ENCODE data around the gene DAGLA. TPM values are rescaled to one million over a fixed set of nuclear protein-coding genes. Genes with fewer than 3 reads are reported as not detected.

DAGLA gene
- total RNA-seq, 3 donors from 2014 or later, result 2.4 to 4.5 (median 3.3) TPM

DNA sequence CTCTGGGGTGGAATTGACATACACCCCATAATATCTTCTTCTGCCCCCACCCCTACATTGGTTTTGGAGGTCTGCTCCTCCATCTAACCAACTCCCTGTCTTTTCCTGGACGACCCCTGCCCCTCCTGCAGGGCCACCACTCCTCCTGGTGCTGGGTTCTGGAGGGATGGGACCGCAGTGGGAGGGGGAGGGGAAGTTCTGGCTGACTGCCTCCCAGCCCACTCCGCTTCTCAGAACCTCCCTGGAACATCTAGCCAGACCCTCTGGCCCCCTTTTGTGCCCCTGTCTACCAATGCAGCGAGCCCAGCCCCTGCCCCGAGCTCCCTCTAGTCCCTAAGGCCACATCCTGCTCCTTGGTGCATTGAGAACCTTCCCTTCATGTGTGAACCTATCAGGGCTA, 73.5 kb downstream of the DAGLA start:
- Histone ChIP-seq H3K36me3 (no peaks in the 10 kb centered on the region), H3K9me3 (no peaks in the 10 kb centered on the region), H3K27me3 (no peaks in the 10 kb centered on the region), H3K4me3 (no peak overlapping the region), H3K27ac (no peak overlapping the region), H3K4me1 (no peaks in the 10 kb centered on the region)
- intact Hi-C loops (cut with DNase I; ENCODE audit: low total_unique reads), result no loop called here
- TF ChIP-seq POLR2AphosphoS5 (IDR thresholded peaks at IDR 0.05) (no peak), POLR2A (IDR thresholded peaks at IDR 0.05) (no peak)
- TF ChIP-seq, protein P1, sequence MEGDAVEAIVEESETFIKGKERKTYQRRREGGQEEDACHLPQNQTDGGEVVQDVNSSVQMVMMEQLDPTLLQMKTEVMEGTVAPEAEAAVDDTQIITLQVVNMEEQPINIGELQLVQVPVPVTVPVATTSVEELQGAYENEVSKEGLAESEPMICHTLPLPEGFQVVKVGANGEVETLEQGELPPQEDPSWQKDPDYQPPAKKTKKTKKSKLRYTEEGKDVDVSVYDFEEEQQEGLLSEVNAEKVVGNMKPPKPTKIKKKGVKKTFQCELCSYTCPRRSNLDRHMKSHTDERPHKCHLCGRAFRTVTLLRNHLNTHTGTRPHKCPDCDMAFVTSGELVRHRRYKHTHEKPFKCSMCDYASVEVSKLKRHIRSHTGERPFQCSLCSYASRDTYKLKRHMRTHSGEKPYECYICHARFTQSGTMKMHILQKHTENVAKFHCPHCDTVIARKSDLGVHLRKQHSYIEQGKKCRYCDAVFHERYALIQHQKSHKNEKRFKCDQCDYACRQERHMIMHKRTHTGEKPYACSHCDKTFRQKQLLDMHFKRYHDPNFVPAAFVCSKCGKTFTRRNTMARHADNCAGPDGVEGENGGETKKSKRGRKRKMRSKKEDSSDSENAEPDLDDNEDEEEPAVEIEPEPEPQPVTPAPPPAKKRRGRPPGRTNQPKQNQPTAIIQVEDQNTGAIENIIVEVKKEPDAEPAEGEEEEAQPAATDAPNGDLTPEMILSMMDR (IDR thresholded peaks at IDR 0.05), result no peak
- no peak for DNase-seq (ENCODE audit: low spot score in 2 of 2)

DNA sequence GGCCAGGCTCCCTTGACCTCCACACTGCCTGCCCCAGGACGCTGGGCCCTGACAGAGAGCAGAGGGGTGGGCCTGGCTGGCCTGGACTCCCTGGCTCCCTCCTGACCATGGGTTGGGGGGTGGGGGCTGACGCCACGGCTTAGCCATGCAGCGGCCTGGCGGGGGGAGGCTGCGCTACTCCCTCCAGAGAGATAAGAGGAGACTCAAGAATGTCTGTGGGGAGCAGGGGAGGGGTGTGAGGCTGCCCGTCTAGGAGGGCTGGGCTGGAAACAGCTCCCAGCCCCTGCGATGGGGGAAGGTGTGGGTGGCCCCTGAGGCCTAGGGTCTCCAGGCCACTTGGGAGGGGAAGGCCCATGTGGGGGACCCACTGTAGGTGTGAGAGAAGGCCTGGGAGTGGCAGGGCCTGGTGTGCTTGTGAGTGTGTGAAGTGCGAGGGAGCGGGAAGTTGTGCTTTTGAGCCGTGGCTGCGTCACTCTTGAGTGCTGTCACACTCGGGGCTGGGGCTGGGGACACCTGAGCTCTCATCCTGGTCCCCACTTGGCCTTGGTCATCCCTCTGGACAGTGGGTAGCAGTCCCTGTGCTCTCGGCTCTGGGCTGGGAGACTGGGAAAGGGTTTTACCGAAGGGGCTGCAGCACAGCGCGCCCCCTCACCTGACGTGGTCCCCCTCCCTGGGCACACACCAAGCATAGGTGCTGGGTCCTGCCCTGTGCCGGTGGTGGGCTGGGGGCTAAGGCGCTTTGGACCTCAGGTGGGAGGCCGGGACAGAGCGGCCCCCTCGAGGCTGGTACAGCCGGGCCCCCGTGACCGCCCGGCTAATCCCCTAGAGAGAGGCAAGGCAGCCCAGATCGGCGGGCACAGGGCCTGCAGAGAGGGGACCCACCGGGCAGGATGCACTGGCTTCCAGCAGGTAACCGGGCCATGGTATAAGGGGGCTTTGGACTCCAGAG, 74.6 kb downstream of the DAGLA start:
- H3K36me3 ChIP-seq, result no peaks in the 10 kb centered on the region
- H3K27ac ChIP-seq, result no peak overlapping the region
- no peaks in the 10 kb centered on the region for H3K27me3 ChIP-seq
- H3K9me3 ChIP-seq, result no peaks in the 10 kb centered on the region
- no peak for DNase-seq (ENCODE audit: low spot score in 2 of 2)
- H3K4me3 ChIP-seq, result no peak overlapping the region
- intact Hi-C loops (cut with DNase I; ENCODE audit: low total_unique reads), result no loop called here
- TF ChIP-seq POLR2AphosphoS5 (IDR thresholded peaks at IDR 0.05), result no peak
- H3K4me1 ChIP-seq, result no peaks in the 10 kb centered on the region

DNA sequence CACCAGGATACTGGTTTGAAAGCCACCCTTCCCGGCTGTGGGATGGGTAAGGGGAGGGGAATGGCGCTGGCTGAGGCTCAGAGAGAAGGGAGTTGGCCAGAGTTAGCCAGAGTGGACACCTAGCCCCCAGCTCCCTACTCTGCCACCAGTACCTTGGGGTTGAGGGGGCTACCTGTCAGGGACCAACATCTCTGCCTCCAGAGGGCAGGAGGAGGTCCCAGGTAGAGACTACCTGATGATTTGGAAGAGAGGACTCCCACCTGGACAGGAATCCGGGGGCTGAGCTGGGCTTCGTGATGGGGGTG, 75.9 kb downstream of the DAGLA start:
- no peak overlapping the region for H3K27ac ChIP-seq
- no peaks in the 10 kb centered on the region for H3K4me1 ChIP-seq
- intact Hi-C loops (cut with DNase I; ENCODE audit: low total_unique reads), result no loop called here
- no peak for DNase-seq (ENCODE audit: low spot score in 2 of 2)
- H3K9me3 ChIP-seq, result no peaks in the 10 kb centered on the region
- TF ChIP-seq POLR2A (IDR thresholded peaks at IDR 0.05) (no peak), POLR2AphosphoS5 (IDR thresholded peaks at IDR 0.05) (no peak)
- TF ChIP-seq, protein P1 (IDR thresholded peaks at IDR 0.05), result no peak
- H3K27me3 ChIP-seq, result no peaks in the 10 kb centered on the region
- no peak overlapping the region for H3K4me3 ChIP-seq
- no peaks in the 10 kb centered on the region for H3K36me3 ChIP-seq

DNA sequence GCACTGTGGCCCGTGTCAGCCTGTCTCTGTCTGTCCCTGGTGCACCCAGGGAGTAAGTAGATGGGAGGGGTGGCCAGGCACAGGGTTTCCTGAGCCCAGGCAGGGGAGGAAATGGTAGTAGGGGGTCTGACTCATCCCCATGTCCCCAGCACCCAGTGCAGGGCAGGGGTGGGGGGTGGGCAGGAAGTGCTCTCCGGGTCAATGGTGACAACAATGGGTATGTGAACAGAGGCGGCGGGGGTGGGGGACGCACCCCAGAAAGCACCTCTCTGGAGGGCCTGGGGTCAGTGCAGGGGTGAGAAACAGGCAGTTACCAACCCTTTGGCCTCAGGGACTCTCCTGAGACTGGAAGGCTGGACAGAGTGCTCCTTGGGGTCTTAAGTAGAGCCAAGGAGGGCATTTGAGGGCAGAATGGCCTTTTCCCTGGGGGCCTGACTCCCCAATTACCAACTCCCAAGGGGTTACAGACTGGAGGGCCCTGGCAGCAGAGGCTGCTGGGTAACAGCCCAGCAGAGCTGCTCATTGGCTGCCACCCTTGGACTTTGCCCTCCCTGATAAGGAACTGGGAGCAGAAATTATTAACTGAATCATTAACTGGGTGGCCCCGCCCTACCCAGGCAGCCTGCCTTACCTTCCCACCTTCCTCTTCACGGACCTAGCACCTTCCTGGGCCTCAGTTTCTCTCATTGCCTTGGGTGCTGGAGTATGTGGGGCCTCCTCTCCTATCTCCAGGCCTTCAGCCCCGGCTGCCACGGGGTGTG, 76.4 kb downstream of the DAGLA start:
- no peak for DNase-seq (ENCODE audit: low spot score in 2 of 2)
- H3K27ac ChIP-seq, result no peak overlapping the region
- TF ChIP-seq POLR2AphosphoS5 (IDR thresholded peaks at IDR 0.05) (no peak), POLR2A (IDR thresholded peaks at IDR 0.05) (no peak)
- TF ChIP-seq, protein P1 (IDR thresholded peaks at IDR 0.05), result no peak
- H3K4me3 ChIP-seq, result no peak overlapping the region
- intact Hi-C loops (cut with DNase I; ENCODE audit: low total_unique reads), result no loop called here
- H3K27me3 ChIP-seq, result no peaks in the 10 kb centered on the region
- no peaks in the 10 kb centered on the region for H3K9me3 ChIP-seq
- no peaks in the 10 kb centered on the region for H3K36me3 ChIP-seq
- no peaks in the 10 kb centered on the region for H3K4me1 ChIP-seq

DNA sequence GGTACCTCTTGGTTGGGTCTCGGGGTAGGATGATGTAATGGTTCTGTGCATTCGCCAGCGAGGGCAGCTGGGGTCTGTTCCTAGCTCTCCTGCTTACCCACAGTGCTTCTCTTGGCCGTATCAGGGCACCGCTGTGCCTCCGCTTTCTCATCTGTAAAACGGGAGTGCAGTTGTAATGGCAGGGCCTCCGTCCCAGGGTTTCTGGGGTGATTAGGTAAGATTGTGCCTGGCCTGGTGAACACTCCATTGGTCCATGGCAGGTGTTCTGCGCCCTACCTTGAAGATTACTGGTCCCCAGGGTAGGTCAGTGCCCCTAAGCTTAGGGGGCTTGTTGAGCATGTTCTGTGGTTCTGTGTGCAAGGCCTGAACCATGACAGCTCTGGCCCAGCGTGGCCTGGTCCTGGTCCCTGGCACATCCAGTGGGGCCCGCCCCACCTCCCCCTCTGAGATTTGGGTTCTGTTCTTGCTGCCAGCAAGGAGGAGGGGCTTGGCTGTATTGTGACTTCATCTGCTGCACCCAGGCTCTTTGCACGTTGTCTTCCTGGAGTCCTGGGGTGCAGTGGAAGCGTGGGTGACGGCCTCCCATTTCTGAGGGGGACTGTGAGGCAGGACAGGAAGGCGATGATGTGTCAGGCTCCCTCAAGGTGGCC, 77.1 kb downstream of the DAGLA start:
- DNase-seq (ENCODE audit: low spot score in 2 of 2), result no peak
- TF ChIP-seq, protein P1 (IDR thresholded peaks at IDR 0.05), result no peak
- Histone ChIP-seq H3K4me3 (no peak overlapping the region), H3K9me3 (no peaks in the 10 kb centered on the region), H3K36me3 (no peaks in the 10 kb centered on the region), H3K4me1 (no peaks in the 10 kb centered on the region), H3K27ac (no peak overlapping the region), H3K27me3 (no peaks in the 10 kb centered on the region)
- intact Hi-C loops (cut with DNase I; ENCODE audit: low total_unique reads), result no loop called here
